Muscle layer of duodenum (tissue), 2 donors: ENCODE results near the gene ENPP3.

Experiments
- H3K27ac ChIP-seq: one replicate; pipeline ENCODE4 v1.7.0; 2013; ENCODE audit warnings: mild to moderate bottlenecking, low read length
- H3K27me3 ChIP-seq: one replicate; pipeline ENCODE4 v1.7.0; 2013; ENCODE audit warnings: low read depth, mild to moderate bottlenecking, control low read depth, low read length
- H3K36me3 ChIP-seq, 2 donors: one replicate each; pipeline ENCODE4 v1.7.0; 2013; ENCODE audit warnings: low read length in 2 of 2, control low read depth in 1 of 2, mild to moderate bottlenecking in 1 of 2; ENCODE audit not compliant: insufficient read depth in 2 of 2, control insufficient read depth in 1 of 2
- H3K4me1 ChIP-seq, 2 donors: one replicate each; pipeline ENCODE4 v1.7.0; 2013; ENCODE audit warnings: low read length in 2 of 2, mild to moderate bottlenecking in 2 of 2, control low read depth in 1 of 2, moderate library complexity in 1 of 2; ENCODE audit not compliant: insufficient read depth in 2 of 2, control insufficient read depth in 1 of 2
- H3K4me3 ChIP-seq, 2 donors: one replicate each; pipeline ENCODE4 v1.7.0; 2013; ENCODE audit warnings: low read length in 2 of 2, low read depth in 1 of 2, mild to moderate bottlenecking in 1 of 2
- H3K9me3 ChIP-seq, 2 donors: one replicate each; pipeline ENCODE4 v1.7.0; 2013; ENCODE audit warnings: low read length in 2 of 2, control low read depth in 1 of 2, mild to moderate bottlenecking in 1 of 2; ENCODE audit not compliant: control insufficient read depth in 1 of 2
- donor health status: healthy.

ENPP3 gene

GRCh38 chr6:131642987-131643611 is 6.0 kb downstream of the ENPP3 start:
- H3K36me3 ChIP-seq = no peaks in the 10 kb centered on the region
- H3K27ac ChIP-seq = no peak overlapping the region
- no peaks in the 10 kb centered on the region for H3K27me3 ChIP-seq
- H3K9me3 ChIP-seq = no peaks in the 10 kb centered on the region
- H3K4me3 ChIP-seq = no peak overlapping the region
- no peaks in the 10 kb centered on the region for H3K4me1 ChIP-seq

- Histone ChIP-seq H3K4me1 (no peaks in the 10 kb centered on the region), H3K27ac (no peak overlapping the region), H3K27me3 (no peaks in the 10 kb centered on the region), H3K36me3 (no peaks in the 10 kb centered on the region), H3K4me3 (no peak overlapping the region), H3K9me3 (no peaks in the 10 kb centered on the region)
These were observed 6.9 kb downstream of the ENPP3 start for GRCh38 chr6:131643855-131644460.

GRCh38 chr6:131644921-131645320 is 7.8 kb downstream of the ENPP3 start:
- Histone ChIP-seq H3K36me3 (no peaks in the 10 kb centered on the region), H3K9me3 (no peaks in the 10 kb centered on the region), H3K27ac (no peak overlapping the region), H3K4me3 (no peak overlapping the region), H3K4me1 (no peaks in the 10 kb centered on the region), H3K27me3 (no peaks in the 10 kb centered on the region)

- Histone ChIP-seq H3K4me3 (no peak overlapping the region), H3K36me3 (no peaks in the 10 kb centered on the region), H3K9me3 (no peaks in the 10 kb centered on the region), H3K4me1 (no peaks in the 10 kb centered on the region), H3K27me3 (no peaks in the 10 kb centered on the region), H3K27ac (no peak overlapping the region)
These were observed 8.7 kb downstream of the ENPP3 start for GRCh38 chr6:131645846-131646245.

GRCh38 chr6:131646249-131646670 is 9.2 kb downstream of the ENPP3 start:
- H3K36me3 ChIP-seq = no peaks in the 10 kb centered on the region
- no peaks in the 10 kb centered on the region for H3K27me3 ChIP-seq
- H3K9me3 ChIP-seq = no peaks in the 10 kb centered on the region
- no peak overlapping the region for H3K4me3 ChIP-seq
- H3K4me1 ChIP-seq = no peaks in the 10 kb centered on the region
- H3K27ac ChIP-seq = no peak overlapping the region

- H3K27me3 ChIP-seq = no peaks in the 10 kb centered on the region
- no peaks in the 10 kb centered on the region for H3K9me3 ChIP-seq
- no peak overlapping the region for H3K27ac ChIP-seq
- peak overlapping the region in 1 of 2 donors; percentile 7 for H3K4me3 ChIP-seq
- H3K4me1 ChIP-seq = no peaks in the 10 kb centered on the region
- no peaks in the 10 kb centered on the region for H3K36me3 ChIP-seq
These were observed 14.7 kb downstream of the ENPP3 start for GRCh38 chr6:131651782-131652181.

- no peaks in the 10 kb centered on the region for H3K9me3 ChIP-seq
- no peaks in the 10 kb centered on the region for H3K36me3 ChIP-seq
- H3K27ac ChIP-seq = no peak overlapping the region
- no peak overlapping the region for H3K4me3 ChIP-seq
- no peaks in the 10 kb centered on the region for H3K4me1 ChIP-seq
- no peaks in the 10 kb centered on the region for H3K27me3 ChIP-seq
These were observed 15.4 kb downstream of the ENPP3 start for GRCh38 chr6:131652472-131652871.

- no peaks in the 10 kb centered on the region for H3K36me3 ChIP-seq
- H3K4me1 ChIP-seq = no peaks in the 10 kb centered on the region
- H3K27ac ChIP-seq = no peak overlapping the region
- H3K9me3 ChIP-seq = no peaks in the 10 kb centered on the region
- no peak overlapping the region for H3K4me3 ChIP-seq
- H3K27me3 ChIP-seq = no peaks in the 10 kb centered on the region
These were observed 17.2 kb downstream of the ENPP3 start for GRCh38 chr6:131654326-131654725.

GRCh38 chr6:131655387-131655786 is 18.3 kb downstream of the ENPP3 start:
- Histone ChIP-seq H3K36me3 (no peaks in the 10 kb centered on the region), H3K4me1 (no peaks in the 10 kb centered on the region), H3K27me3 (no peaks in the 10 kb centered on the region), H3K27ac (no peak overlapping the region), H3K9me3 (no peaks in the 10 kb centered on the region), H3K4me3 (no peak overlapping the region)

- Histone ChIP-seq H3K27ac (no peak overlapping the region), H3K36me3 (no peaks in the 10 kb centered on the region), H3K4me3 (no peak overlapping the region), H3K4me1 (no peaks in the 10 kb centered on the region), H3K27me3 (no peaks in the 10 kb centered on the region), H3K9me3 (no peaks in the 10 kb centered on the region)
These were observed 18.8 kb downstream of the ENPP3 start for GRCh38 chr6:131655951-131656350.

- H3K36me3 ChIP-seq = no peaks in the 10 kb centered on the region
- H3K9me3 ChIP-seq = no peaks in the 10 kb centered on the region
- H3K4me3 ChIP-seq = no peak overlapping the region
- H3K27ac ChIP-seq = no peak overlapping the region
- H3K27me3 ChIP-seq = no peaks in the 10 kb centered on the region
- no peaks in the 10 kb centered on the region for H3K4me1 ChIP-seq
These were observed 19.6 kb downstream of the ENPP3 start for GRCh38 chr6:131656667-131657066.

GRCh38 chr6:131657222-131657621 is 20.1 kb downstream of the ENPP3 start:
- Histone ChIP-seq H3K36me3 (no peaks in the 10 kb centered on the region), H3K4me3 (no peak overlapping the region), H3K27me3 (no peaks in the 10 kb centered on the region), H3K27ac (no peak overlapping the region), H3K9me3 (no peaks in the 10 kb centered on the region), H3K4me1 (no peaks in the 10 kb centered on the region)
